Omental fat pad (tissue), 4 donors: ENCODE data around the gene NARF. TPM values are rescaled to one million over a fixed set of nuclear protein-coding genes. Genes with fewer than 3 reads are reported as not detected.
A peak's percentile ranks its signal among the peaks of the same experiment; 100 is the strongest.

Source experiments
- ATAC-seq: fragments of 150-250 bp; one replicate; pipeline ENCODE4 v1.9.1; 2016; ENCODE audit warnings: mild to moderate bottlenecking, moderate library complexity; ENCODE audit not compliant: low FRiP score
- DNase-seq: peaks from one replicate; pipeline ENCODE4 v3.0.0-alpha.2; 2019; ENCODE audit warnings: low spot score
- total RNA-seq, 4 donors: library from RNA; depleted of rRNA; stranded (reverse); fragments of >200 nt; gene quantifications; one replicate each; pipeline ENCODE4 v1.1.0, GENCODE V29; 2016
- TF ChIP-seq, protein P1 (sequence below), 3 donors: fragments of 450-650 bp; IDR thresholded peaks; one replicate each; pipeline ENCODE4 v1.5.1; 2016 to 2017; ENCODE audit warnings: antibody characterized with exemption in 3 of 3, mild to moderate bottlenecking in 3 of 3, moderate library complexity in 2 of 3

The NARF gene
- total RNA-seq, 4 donors from 2014 or later: 31.8 to 48.7 (median 35.7) TPM

DNA sequence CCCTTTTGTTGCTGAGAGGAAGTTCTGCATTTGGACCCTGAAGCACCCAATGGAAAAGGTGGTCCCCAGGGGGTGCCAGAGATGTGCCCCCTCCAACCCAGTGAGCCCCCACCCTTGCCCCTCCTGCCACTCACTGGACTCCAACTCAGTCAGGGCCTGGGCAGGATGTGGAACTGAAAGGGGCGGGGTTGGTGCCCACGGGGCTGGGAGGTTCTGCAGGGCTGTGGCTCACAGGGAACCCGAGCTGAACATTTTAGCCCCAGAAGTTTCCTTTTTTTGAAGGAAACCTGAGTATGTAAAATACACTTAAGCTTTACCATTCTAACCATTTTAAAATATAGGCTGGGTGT lies 24.4 kb upstream of the NARF start:
- ATAC-seq: no peak
- TF ChIP-seq, protein P1, sequence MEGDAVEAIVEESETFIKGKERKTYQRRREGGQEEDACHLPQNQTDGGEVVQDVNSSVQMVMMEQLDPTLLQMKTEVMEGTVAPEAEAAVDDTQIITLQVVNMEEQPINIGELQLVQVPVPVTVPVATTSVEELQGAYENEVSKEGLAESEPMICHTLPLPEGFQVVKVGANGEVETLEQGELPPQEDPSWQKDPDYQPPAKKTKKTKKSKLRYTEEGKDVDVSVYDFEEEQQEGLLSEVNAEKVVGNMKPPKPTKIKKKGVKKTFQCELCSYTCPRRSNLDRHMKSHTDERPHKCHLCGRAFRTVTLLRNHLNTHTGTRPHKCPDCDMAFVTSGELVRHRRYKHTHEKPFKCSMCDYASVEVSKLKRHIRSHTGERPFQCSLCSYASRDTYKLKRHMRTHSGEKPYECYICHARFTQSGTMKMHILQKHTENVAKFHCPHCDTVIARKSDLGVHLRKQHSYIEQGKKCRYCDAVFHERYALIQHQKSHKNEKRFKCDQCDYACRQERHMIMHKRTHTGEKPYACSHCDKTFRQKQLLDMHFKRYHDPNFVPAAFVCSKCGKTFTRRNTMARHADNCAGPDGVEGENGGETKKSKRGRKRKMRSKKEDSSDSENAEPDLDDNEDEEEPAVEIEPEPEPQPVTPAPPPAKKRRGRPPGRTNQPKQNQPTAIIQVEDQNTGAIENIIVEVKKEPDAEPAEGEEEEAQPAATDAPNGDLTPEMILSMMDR (IDR thresholded peaks at IDR 0.05): no peak
- no peak for DNase-seq

DNA sequence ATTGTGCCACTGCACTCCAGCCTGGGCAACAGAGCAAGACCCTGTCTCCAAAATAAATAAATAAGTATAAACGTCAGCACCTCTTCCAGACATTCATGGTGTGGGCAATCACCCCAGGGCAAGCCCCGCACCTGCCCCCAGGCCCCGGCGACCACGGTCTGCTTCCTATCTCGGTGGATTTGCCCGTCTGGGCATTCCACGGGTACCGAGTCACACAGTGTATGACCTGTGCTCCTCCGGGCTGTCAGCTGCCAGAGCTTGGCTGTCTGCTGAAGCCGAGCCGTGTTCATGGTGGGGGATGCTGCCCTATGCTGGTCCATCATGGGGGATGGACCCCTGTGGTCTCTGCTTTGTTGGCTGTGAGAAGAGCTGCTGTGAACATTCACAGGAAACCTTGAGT lies 23.4 kb upstream of the NARF start:
- TF ChIP-seq, protein P1 (IDR thresholded peaks at IDR 0.05): no peak
- no peak for ATAC-seq
- no peak for DNase-seq

DNA sequence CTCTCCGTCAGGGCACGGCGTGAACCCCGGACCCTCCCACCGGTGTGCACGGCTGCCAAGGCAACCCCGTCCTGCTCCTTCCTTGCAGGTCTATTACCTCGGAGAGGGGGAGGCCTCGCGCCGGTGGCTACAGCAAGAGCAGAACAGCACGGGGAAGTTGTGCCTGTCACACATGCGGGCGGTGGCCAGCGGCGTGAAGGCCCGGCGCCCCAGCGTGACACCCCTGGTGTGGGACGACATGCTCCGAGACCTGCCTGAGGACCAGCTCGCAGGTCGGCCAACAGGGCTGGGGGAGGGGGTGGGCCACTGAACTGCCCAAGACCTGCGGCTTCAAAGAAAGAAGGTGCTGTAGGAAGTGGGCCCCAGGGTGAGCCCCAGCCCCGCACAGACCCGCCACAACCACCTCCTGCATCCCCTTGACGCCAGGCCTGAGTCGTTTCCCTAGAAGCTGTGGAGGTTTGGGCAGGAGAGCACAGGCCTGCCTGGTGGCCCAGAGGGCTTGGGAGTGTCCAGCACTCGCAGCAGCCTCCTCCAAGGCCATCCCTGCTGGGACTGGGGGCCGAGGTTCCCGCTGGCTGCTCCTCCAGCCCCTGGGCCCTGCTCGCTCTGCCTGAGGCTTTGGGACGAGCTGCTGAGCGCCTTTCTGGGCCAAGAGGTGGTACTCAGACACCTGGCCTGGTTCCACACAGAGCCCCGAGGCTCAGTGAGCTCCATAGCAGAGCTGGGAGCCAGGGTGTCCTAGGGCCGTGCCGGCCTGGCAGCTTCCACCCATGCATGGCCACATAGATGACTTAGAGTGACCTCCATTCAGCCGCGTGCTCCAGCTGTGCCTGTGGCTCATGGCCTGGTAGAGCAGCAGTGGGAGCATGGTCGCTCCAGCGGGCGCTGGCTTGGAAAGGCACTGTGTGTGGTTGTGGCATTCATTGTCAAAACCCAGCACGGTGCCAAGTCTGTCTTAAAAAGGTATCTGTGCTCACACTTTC lies 22.6 kb upstream of the NARF start:
- ATAC-seq (no peak), DNase-seq (no peak)
- TF ChIP-seq, protein P1 (IDR thresholded peaks at IDR 0.05): no peak

DNA sequence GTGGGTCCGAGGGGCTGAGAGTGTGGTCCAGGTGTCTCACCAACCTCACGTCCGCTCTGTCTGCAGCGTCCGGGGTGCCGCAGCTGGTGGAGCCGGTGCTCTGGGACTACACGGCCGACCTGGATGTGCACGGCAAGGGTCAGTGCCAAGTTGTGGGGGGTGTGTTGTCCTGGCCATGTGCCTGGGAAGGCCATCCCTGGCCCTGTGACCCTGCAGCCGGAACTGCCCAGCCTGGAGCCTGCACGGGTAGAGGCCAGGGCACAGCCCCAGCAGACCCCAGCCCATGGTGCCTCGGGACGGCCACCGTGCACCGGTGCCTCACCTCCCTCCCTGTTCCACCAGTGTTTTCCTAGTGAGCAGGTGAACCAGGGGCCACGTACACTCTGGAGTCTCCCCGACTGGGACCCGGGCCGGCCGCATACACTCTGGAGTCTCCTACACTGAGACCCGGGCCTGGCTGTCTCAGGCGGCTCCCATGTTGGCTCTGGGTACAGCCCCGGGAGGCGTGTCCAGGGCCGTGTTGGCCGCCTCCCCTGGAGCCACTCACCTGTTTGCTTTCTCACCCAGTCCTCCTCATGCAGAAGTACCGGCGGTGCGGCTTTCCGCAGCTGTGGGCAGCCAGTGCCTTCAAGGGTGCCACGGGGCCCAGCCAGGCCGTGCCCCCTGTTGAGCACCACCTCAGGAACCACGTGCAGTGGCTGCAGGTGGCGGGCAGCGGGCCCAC lies 21.8 kb upstream of the NARF start:
- TF ChIP-seq, protein P1 (IDR thresholded peaks at IDR 0.05): no peak
- no peak for DNase-seq
- ATAC-seq: peak; percentile 43

DNA sequence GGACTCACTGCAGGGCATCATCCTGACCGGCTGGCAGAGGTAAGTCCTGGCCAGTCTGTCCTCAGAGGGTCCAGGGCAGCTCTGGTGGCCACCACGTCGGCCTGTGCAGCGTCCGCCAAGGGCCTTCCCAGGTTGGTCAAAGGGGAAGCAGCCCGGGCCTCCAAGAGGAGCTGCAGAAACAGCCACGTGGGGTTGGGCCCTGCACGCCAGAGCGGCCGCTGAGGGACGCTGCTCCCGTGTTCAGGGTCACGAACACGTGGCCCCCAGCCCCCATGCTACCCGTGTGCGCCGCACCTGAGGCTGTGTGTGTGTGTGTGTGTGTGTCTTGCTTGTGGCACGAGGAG lies 21.2 kb upstream of the NARF start:
- ATAC-seq (no peak), DNase-seq (no peak)
- TF ChIP-seq, protein P1 (IDR thresholded peaks at IDR 0.05): no peak

DNA sequence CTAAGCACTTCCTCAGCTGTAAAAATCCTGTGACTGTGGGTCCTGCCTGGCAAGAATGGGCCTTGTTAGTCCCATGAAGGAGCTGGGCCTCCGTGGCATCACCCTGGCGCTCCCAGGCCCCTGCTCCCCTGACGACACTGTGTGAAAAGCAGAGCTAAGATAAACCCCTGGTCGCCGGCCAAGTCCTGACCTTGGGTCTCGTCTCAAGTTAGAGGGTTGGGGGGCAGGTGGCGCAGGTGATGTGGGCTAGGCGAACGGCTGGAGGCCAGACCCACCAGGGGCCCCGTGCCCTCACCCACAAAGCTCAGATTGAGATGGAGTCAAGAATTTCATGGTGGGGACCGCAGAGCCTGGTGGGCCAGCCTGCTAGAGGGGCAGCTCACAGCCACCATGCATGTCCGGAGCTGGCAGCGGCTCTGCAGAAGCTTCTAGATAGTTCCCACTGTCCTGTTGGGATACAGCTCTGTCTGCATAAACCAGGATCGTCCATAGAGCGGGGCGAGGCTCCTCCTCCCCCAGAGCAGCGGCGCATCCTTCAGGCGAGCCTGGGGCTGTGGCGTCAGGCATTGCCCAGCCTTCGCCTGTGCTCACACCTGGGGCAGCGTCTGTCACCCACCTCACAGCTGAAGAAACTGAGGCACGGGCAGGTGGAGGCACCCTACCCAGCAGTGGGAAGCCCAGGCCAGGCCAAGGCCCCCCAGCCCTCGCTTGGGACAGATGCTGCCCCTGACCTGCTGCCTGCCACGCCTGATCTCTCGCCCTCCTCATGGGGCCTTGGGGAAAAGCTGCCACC lies 19.9 kb upstream of the NARF start:
- no peak for ATAC-seq
- TF ChIP-seq, protein P1 (IDR thresholded peaks at IDR 0.05): no peak
- no peak for DNase-seq
